Stimulated activated CD4-positive, alpha-beta T cell treated with anti-CD3 and anti-CD28 coated beads, Interleukin-1b, Interleukin-23, amount 100 ng/mL, for 24 hours (primary cell): Measurements from ENCODE around the gene FABP1.

Experiments
- DNase-seq, 4 experiments: peaks; one replicate each; pipeline ENCODE4 v3.0.0-alpha.2; 2020; ENCODE audit warnings: low read depth in 4 of 4, low spot score in 1 of 4

FABP1 gene

DNA sequence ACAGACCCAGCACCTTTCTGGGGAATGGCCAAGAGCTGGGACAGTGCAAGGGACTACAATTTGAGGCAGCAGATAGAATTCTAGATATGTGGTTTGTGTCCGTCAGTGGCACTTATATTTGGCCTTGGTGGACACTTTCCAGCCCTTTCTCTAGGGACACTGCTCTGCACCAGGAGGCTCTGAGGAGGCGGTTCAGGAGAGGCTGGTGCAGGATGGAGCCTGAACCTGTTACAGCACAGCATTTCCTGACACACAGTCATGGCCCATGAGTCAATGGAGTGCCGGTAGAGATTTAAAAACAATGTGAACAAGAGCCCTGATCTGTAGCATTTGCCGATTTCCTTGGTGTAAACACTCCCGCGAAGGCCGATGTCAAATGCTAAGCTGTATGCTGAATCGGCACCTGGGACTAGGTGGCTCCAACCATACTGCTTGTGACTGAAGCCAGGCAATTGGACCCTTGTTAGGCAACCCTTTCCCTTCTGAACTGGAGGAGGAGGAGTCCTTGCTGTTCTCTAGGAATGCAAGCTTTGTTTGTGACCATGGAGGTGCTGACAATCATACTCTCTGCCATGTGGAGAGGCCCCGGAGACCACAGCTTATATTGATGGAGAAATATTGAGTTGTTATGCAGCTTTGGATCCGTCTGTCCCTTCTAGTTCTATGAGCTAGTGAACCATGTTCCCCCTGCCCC lies 11.9 kb downstream of the FABP1 start:
- DNase-seq, result no peak

DNA sequence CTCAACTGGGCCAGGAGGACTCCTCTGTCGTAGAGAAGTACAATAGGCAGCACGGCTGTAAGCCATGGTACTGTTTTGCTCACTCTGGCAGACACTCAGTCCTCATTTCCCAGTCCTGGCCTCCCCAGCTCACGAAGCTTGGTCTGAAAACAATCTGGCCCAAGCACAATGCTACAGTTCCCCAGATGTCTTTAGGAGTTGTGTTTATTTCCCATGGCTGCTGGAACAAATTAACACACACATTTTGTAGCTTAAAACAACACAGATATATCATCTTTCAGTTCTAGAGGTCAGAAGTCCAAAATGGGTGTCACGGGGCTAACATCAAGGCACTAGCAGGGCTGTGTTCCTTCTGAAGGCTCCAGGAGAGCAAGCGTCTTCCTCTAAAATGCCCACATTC lies 13.0 kb downstream of the FABP1 start:
- DNase-seq, result no peak

DNA sequence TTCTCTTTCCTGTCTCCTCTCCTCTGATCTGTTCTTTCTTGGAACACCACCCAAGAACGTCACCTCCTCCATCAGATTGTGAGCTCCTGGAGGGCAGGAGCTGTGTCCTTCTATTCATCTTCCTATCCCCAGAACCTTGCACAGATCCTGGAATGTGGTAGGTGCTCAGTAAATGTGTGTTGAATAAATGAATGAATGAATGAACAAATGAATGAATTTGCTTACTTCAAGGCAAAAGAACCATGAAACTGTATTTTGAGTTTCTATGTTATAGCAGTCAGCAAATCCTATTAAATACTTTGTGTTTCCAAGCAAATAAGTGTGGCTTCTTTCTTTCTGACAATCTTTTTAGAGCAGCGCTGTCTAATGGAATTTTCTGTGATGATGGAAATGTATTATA lies 14.8 kb downstream of the FABP1 start:
- DNase-seq, result no peak

DNA sequence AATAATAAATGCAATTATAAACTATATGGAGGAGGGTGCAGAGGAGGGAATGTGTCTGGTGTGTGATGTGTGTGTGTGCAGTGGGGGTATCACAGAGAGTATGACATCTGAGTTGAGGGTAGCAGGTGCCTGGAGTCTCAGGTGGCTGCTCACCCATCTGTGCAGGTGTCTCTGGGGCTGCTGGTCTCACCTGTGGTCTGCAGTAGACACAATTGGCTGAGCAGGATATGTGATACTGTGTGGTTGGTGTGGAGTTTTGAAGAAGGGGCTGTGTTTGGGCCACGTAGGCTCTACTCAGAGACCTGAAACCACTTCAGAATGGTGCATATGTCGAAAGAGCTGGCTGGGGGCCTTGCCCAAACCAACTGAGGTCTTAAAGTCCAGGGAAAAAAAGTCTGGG lies 17.0 kb downstream of the FABP1 start:
- DNase-seq, result no peak

DNA sequence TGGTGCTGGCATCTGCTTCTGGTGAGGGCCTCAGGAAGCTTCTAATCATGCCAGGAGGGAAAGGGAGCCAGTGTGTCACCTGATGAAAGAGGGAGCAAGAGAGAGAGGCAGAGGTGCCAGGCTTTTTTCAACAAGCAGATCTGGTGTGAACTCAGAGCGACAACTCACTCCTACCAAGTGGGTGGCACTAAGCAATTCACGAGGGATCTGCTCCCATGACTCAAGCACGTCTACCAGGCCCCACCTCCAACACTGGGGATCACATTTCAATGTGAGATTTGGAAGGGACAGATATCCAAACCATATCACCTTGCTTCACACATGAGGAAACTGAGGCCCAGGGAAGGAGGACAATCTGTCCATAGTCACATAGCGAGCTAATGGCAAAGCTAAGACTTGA lies 19.1 kb downstream of the FABP1 start:
- DNase-seq, result no peak

DNA sequence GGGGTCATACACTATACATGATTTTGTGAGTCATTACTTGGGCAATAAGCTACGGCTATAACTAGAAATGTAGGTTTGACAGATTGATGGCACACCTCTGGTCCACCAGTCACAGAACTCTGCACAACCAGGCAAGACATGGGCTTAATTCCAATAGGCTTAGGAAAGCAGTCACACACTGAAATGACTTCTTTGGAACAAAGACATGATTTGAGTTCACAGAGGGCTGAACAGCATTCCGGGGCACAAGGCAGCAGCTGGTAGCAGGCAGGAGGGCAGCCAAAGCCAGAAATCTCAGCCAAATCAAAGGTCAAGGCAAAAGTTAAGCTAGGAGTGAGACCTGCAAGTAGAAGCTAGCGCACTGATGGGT lies 27.4 kb downstream of the FABP1 start:
- DNase-seq, result no peak

DNA sequence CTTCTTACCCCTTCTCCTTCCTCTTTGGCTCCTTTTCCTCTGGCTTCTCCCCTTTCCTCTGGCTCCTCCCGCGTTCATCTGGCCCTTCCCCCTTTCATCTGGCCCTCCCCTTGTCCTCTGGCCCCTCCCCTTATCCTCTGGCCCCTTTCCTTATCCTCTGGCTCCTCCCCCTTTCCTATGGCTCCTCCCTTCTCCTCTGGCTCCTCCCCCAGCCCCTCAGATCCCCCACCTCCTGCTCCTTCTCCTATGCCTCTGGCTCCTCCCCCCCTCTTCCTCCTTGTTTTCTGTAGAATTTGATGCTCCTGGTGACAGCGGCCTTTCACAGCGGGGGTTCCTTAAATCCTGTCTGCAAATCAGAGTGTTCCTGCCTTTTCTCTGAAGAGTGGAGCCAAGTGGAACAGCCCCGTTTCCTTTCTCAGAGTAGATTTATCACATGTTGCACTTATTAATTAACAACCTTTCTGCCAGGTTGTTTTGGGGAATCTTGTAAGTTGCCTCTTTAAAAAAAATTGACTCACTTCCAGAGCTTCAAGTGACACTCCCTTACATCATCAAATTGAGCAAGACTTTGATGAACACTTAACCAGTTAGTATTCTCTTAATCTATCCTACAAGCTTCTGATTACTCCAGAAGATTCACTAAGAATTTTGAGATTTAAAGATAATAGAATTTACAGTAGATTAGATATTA lies 27.9 kb downstream of the FABP1 start:
- no peak for DNase-seq

DNA sequence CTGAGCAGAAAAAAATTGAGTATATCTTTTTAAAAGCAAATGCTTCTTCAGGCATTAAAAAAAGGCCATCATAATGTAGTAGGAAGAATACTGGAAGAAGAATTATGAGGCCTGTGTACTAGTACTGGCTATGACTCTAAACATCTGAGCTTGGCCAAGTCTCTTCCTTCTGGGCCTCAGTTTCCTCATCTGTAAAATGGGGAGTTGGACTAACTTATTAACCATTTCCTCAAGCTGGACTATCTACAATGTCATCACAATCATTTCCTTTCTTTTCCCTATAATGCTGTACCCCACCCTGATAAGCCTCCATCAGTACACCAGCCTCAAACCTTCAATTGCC lies 29.3 kb downstream of the FABP1 start:
- DNase-seq, result no peak

DNA sequence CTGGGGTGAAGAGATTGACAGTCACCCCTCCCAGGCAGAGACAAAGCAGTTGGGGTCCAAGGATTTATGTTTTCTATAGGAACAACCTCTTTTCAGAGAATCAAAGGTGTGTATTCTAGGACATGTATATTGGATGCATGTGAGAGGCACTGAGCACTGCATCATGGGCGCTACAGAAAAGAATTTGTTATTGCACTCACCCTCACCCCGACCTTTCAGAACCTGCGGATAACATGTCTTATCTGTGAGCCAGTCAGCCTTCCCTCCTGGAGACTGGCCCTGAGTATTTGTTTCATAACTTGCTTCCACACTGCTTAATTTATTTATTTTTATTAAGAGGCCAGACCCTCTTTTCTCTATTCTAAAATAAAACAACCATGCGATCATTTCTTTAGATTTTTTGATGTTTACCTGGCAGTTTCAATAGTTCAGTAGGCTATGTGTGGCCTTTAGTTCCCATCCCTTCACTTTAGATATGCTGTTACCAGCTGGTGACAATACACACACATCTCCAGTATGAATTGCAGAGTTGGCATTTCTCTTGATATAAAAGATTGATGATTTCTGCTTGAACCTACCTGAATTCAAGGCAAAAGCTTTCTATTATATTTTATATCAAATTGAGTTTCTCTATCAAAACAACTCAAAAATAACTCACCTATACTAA lies 29.8 kb downstream of the FABP1 start:
- no peak for DNase-seq

DNA sequence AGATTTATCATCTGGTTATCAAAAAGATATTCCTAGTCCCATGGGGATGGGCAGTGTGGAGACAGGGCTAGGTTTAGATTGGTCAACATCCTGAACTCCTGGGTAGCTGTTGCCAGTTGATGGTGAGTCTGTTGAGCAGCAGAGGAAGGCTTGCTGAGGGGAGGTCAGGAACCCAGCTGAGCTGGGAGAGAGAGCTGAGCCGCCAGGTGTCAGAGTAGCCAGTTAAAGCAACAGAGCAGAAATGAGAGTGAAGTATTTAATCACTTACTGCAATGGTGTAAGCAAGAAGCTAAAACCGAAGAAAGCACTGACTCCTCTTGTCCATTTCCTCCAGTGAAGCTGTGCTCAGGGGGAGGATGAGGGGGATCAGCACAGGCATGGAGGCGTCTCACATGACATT lies 30.7 kb downstream of the FABP1 start:
- DNase-seq, result no peak

DNA sequence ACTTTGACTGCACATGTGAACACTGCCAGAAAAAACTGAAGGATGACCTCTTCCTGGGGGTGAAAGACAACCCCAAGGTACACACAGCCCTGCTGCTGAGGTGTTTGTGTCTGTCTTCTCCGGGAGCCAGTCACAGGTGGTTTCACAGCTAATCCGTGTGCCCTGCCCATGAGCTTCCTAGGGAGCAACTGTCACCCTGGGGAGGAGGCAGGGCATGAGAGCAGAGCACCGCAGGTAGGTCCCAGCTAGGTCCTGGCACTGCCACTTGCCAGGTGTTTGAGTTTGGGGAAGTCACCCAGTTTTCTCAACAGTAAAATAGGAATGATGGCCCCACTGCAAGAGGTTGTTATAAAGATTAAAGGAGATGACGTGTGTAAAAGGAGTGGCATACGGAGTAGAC lies 31.2 kb downstream of the FABP1 start:
- DNase-seq, result no peak

DNA sequence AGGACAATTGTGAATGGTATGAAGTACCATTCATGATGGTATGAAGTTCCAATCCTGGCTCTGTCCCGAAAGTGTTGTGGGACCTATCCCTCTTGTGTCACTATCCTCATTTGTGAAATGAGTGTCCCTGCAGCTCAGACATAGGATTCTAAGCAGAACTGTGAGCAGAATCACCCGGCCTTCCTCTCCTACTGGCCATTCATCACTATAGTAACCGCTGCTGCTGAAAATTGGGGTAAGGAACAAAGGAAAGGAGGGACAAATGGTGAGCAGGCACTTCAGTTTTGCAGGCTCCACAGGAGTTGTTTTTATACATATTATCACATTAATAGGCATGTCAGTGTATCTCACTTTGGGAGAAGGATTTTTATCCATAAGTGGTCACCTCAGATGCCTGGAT lies 32.8 kb downstream of the FABP1 start:
- DNase-seq, result no peak

DNA sequence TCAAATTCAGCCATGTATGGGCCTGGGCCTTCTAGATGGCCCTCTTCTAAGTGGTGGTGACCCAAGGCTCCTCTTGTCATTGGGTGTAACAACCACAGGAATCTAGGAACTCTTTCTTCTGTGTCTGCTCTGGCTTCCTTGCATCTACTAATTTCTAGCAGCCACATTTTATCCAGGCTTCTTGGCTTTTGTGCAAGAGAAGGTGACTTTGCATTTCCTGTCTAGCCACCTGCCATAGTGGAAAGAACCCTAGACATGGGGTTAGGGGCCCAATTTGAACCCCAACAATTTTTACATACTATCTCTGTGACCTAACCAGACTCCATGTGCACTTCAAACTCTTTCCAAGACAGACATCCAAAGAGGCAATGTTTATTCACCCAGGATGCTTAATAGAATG lies 35.1 kb downstream of the FABP1 start:
- DNase-seq, result no peak

DNA sequence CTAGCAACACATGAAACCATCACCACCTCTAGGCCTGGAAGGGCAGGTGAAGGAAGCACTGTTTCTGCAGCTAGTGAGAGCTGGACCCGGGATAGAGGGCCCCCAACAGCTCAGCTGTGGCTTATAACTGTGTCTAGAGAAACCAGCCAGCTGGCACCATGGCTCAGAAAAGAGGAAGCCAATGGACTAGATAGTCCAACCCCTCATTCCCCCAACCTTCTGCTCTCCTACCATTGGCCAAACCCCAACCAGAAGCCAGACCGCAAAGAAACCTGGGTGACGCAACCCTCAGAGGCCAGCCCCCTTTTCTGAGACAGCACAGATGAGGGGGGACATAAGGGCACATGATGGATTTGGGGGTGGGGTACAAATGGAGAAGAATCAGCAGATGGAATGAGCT lies 35.9 kb downstream of the FABP1 start:
- no peak for DNase-seq

DNA sequence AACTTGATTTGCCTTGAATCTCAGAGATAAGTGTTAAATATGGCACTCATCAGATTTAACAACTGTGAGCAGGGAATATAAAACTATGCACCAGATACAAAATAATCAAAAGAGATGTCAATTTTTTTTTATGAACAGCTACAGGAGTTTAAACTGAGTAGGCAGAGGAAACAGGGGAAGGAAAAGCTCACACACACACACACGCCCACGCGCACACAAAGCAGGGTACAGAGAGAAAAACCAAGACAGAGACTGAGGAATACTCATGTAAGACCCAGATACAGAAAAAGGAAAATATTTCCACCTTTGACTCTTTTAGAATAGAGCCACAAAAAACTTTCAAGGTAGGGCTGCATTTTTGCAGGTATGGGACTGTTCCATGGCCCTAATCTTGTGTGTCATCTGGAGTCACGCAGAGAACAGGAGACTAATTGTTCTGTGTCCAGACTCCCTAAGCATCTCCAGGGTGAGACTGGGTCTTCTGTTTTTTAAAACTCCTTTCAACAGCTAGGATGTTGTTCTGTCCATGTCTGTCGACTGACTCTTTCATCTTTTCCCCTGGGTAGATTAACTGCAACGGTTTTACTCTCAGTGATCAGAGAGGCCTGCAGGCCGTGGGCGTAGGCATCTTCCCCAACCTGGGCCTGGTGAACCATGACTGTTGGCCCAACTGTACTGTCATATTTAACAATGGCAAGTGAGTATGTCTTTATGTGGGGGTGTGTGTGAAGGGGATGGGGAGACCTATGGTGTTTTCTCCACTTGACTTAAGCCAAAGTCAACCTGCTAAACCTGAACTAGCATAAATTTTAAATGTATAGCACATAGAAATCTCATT lies 37.2 kb downstream of the FABP1 start:
- peak in 2 of 4 experiments; percentile 4 to 17 for DNase-seq

DNA sequence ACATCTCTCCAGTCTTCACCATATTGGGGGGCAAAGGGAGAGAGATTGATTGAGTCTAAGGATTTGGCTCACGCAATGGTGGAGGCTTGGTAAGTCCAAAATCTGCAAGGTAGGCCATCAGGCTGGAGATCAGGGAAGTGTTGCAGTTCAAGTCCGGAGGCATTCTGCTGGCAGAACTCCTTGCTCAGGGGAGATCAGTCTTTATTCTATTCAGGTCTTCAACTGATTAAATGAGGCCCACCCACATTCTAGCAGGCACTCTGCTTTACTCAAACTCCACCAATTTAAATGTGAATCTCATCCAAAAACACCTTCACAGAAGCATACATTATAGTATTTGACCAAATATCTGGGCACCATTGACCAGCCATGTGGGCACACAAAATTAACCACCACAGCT lies 38.9 kb downstream of the FABP1 start:
- no peak for DNase-seq

DNA sequence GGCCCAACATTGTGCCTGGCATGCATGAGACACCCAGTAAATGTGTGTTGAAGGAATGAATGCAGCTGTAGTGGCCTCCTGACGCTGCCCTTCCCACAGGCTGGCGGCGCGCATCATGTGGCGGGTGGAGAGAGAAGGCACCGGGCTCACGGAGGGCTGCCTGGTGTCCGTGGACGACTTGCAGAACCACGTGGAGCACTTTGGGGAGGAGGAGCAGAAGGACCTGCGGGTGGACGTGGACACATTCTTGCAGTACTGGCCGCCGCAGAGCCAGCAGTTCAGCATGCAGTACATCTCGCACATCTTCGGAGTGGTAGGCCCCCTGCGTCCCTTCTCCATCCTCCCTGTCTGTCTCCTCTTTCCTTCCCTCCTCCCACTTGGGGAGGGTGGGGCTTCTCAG lies 40.1 kb downstream of the FABP1 start:
- DNase-seq, result no peak

DNA sequence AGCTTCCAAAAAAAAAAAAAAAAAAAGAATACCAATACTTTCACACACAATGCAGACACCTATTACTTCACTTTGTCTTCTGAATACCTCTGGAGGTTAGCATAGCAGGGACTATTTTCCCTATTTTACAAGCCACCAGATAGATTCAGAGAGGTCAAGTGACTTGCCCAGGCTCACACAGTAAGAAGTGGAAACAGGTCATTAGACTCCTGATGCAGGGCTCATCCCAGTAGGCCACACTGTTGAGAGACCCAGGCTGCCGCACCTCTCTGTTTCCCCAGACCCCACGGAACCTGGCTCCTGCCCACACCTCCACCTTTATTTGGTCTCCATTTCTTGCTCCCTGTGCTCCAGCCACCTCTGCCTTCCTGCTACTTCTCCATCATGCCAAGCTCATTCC lies 40.8 kb downstream of the FABP1 start:
- DNase-seq, result no peak

DNA sequence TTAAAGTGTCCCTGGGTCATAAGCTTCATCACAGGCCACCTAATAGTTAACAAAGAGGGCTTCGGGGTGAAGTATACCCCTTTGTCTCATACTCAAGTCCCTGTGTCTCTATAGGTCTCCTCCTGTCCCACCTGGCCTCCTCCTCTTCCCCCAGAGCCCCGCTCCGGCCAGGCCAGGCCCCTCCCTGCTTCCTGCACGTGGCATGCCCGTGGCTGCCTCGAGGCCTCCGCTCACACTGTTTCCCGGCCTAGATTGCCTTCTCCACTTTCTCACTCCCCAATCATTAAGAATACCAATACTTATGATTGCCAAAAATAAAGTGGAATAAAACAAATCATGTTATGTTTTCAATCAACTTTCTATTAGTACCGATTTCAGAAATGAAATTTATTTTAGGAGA lies 41.5 kb downstream of the FABP1 start:
- DNase-seq, result no peak

DNA sequence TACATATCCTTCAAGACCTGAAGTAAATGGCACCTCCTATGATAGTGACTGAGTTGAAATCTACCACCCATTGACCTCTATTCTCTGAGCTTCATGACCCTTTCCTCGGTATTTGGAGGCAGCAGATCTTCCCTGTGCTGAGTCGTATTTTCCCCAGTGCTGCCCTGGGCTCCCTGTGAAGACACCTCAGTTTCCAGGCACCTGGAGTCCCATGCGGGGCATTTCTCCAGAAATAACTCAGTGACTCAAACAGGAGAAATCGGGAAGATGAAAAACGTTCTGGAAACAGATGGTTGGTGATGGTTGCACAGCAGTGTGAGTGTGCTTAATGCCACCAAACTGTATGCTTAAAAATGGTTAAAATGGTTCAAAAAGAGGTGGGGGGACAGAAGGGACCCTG lies 42.3 kb downstream of the FABP1 start:
- no peak for DNase-seq

DNA sequence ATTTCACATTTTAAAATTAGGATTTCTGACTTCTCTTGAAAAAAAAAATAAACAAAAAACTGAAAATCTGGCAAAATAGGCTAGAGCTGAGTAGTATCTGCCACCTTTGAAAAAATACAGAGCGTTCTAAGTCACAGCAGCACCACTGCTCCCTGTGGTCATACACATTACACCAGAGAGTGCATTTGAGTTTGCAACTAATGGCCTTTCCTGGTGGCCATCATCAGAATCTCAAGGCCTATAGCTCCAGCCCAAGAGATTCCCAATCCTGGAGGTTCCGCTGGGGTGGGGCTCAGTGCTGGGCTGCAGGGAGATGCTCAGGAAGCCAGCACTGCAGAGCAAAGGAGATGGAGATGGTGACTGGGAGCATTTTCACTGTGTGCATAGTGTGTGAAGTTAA lies 42.8 kb downstream of the FABP1 start:
- DNase-seq, result no peak

DNA sequence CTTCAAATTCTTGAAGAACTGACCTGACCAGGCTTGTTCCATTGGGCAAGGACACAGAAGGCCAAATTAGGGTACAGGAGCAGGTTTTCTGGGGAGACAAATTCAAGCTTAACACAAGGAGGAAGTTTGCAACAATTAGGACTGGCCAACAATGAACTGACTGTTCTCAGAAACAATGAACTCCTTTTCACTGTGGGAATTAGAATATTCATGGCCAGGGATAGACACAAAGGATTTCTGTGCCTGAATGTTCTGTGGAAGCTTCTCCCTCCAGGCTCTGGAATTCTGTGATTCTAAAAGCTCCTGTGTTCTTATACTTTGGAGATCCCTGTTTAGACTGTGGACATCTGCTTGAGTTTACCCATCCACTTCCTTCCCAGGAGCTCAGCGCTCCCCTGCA lies 45.1 kb downstream of the FABP1 start:
- no peak for DNase-seq
